Measurements from ENCODE around the gene CASQ1. TPM values are rescaled to one million over a fixed set of nuclear protein-coding genes. Genes with fewer than 3 reads are reported as not detected.
A peak's percentile ranks its signal among the peaks of the same experiment; 100 is the strongest.

The CASQ1 gene
- total RNA-seq, 1 donor from 2014 or later, result not detected

DNA sequence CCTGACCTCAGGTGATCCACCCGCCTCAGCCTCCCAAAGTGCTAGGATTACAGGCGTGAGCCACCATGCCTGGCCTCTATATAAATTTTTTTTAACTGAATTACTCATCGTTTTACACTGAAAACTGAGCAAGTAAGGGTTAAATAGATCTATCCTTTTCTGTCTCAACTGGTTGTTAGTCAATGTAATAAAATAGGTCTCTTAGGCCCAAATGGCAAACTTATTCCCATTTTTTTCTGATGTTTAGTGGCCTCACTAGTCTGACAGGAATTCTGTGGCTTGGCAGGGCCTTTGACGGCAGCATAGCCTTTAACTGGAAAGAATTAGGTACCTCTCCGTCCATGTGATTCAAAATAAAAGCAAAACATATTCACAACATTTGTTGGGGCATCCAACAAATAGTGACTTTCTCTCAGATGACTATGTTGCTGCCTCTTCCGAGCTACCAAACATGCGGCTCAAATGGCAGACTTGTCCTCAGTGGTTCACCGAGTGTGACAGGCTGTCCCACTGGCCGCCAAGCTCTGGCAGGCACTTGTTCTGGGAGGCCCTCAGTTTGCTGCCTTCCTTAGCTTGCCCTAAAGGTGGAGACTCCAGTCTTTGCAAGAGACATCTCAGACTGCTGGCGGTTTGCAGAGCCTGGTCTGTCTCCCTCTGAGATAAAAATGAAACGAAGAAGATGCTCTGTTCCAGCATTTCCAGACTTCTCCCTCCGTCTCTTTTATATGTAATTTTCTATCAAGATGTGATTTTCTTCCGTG, 21.6 kb upstream of the CASQ1 start:
- DNase-seq (ENCODE audit: low read depth in 2 of 2), result no peak

DNA sequence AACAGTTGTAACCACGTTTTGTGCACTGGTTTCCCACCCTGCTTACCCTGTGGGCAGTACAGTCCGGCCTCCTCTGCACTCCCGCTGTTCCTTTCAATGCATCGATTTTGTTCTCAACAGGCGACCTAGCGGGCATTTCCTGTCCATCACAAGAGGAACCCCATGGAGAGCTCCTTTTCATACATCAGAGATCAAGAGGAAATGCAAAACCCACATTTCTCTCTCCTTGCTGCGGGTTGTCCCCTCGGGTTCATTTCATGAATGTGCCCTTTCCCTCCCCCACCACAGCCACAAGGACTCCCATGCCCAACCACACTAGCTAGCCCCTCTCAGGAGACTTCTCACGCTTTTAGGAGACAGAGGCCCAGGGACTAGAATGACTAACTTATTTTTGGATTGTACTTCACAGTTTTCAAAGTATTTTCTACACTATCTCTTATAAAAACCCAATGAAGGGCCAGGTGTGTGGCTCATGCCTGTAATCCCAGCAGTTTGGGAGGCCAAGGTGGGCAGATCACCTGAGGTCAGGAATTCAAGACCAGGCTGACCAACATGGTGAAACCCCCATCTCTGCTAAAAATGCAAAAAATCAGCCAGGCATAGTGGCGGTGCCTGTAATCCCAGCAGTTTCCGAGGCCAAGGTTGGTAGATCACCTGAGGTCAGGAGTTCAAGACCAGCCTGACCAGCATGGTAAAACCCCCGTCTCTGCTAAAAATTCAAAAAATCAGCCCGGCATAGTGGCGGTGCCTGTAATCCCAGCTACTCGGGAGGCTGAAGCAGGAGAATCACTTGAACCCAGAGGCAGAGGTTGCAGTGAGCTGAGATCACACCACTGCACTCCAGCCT, 20.6 kb upstream of the CASQ1 start:
- no peak for DNase-seq (ENCODE audit: low read depth in 2 of 2)

DNA sequence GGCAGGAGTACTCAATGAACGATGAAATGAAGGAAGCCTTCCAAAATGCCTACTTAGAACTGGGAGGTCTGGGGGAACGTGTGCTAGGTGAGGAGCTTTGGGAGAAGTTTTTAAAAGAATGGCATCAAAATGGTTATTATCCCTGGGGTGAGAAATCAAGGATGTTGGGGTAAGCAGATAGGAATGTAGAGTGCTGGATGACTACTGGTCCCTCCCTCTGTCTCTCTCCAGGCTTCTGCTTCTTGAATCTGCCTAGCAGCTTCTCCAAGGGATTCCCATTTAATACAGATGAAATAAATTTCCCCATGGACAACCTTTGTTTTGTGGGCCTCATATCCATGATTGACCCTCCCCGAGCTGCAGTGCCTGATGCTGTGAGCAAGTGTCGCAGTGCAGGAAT, 19.0 kb upstream of the CASQ1 start:
- DNase-seq (ENCODE audit: low read depth in 2 of 2), result no peak

DNA sequence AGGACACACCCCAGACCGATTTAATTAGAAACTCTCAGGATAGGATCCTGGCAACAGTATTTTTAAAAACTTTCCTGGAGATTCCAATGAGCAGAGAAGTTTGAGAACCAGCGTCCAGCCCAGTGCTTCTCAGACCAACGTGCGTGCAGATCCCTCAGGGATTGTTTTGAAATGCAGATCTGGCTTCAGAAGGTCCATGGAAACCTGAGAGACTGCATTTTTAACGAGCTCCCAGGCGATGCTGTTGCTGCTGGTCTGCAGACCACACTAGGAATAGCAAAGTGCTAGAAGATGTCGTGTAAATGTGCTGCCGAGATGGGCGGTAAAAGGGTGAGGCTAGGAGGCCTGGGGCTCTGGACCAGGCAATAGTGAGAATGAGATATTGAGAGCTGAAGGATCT, 18.4 kb upstream of the CASQ1 start:
- DNase-seq (ENCODE audit: low read depth in 2 of 2), result no peak

DNA sequence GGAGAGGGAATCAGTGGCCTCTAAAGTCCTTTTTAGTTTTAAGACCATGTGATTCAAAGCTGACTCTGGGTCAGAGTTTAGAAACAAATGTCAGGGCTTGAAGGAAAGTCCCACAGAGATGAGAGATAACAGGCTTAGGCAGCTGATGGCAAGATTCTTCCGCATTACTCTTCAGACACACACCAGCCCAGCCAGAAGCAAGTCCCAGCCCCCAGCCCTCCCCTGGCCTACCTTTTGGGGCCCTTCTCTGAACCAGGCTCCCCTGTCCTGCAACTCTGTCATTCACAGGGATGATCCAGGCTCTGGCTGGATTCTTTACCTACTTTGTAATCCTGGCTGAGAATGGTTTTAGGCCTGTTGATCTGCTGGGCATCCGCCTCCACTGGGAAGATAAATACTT, 13.1 kb upstream of the CASQ1 start:
- DNase-seq (ENCODE audit: low read depth in 2 of 2), result no peak

DNA sequence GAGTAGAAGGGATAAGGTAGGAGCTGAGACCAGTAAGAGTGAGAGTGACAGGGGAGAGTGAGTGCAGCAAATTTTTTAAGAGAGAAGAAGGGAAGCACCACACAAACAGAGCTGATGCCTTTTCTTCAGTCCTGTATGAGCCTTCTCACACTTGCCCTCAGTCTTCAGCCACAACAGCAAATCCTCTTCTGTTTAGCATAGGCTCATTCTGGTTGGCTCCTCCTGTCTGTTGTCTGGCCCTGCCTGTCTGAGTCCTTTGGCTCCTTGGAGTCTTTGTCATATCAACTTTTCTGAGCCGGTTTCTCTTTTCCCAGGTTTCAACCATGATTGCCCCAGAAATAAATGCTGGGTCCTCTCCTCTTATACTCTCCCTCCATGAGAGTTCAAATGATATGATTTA, 12.7 kb upstream of the CASQ1 start:
- no peak for DNase-seq (ENCODE audit: low read depth in 2 of 2)

DNA sequence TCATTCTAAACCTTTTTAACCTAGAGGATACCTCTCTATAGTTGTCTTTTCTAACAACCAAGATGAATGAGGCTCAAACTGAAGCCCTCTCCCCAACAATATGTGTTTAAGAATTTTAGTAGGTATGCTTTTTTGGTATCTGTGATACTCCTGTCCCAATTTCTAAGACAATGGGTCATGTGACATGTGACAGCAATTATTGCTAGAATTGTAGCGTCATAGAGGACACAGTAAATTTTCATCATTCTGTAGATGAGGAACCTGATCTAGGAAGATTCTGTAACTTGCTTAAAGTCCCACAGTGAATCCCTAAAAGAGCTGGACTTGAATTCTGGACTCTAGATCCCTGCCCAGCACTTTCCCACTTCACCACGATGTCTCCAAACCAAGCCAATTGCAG, 11.6 kb upstream of the CASQ1 start:
- no peak for DNase-seq (ENCODE audit: low read depth in 2 of 2)

DNA sequence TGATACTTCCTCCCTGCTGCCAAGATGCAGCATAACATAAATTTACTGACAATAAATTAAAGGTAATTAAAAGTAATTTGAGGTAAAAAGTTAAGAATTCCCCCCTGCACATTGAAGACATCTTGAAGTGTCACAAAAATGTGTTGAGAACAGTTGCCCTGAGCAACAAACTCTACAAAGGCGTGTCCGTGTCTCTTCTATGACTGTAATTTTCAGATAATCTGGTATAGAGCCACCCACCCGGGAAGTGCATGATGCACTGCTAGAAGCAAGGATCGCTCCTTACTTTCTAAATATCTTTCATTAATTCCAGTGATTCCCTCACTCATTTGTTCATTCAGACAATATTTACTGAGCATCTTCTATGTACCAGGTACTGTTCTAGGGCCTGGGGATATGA, 11.0 kb upstream of the CASQ1 start:
- DNase-seq (ENCODE audit: low read depth in 2 of 2), result no peak

DNA sequence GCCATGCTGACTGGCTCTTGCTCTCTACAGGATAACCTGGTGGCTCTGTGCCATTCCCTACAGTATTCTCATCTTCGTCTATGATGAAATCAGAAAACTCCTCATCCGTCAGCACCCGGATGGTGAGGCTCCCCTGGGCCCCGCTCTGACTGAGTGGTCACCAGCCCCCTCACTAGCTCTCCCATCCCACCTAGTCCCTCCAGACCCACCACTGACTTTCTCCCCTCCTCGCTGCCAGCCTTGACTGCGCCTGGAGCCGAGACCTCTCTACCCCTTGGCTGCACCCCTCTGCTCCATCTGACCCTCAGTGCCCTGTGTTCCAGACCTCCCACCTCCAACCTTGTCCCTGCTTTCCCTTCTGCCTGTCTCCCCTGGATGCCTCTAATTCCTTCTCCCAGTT, 4.1 kb upstream of the CASQ1 start:
- no peak for DNase-seq (ENCODE audit: low read depth in 2 of 2)

DNA sequence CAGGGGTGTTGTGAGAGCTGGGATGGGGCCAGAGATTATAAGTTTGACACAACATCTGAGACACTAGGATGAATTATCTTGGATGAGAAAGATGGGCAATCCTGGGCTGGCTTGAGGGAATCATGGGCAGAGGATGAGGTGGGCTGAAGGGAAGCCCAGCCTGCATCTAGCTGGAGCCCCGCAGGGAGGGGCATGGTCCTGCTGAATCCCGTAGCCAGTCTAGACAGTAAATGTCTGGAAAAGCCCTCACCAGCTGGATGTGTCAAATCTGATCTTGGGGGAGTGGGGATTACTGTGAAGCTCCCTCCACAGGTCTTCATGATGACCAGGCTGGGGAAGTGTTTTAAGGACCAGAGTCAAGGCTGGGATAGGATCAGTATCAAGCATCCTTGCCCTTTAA, 3.6 kb upstream of the CASQ1 start:
- no peak for DNase-seq (ENCODE audit: low read depth in 2 of 2)

DNA sequence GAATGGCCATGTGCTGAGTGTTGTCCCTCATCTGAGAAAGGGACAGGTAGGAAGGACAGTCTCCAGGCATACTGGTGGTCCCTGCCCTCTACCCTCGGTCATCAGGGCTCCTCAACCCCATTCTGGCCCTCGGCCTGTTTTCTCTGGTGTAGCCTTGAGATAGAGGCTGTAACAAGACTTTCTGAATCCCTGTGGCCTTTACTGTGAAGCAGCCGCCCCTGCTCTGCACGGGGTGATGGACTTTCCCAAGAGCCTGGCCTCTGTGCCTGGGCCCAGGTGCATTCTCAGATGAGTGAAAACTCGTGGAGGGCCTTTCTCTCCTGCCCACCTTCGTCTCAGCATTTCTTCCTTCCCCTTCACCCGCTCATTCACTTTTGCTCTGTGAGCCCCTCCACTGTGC, 3.0 kb upstream of the CASQ1 start:
- DNase-seq (ENCODE audit: low read depth in 2 of 2), result no peak

DNA sequence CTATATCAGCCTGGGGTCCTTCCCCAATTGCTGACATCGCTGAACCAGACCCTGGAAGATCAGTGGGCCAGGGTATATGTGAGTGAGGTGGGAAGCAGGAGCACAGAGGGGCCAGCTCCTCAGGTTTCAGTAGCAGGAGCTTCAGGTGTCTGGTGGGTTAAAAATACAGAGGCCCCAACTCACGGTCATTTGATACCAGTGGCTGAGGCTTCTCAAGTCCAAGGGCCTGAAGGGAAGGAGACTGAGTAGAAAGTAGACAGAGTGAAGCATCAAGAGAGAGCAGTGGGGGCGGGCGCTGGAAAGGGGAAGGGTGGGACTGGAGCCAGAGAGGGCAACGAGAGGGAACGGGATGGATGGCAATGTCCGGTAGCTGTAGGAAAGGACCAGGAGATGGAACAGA, 2.0 kb upstream of the CASQ1 start:
- DNase-seq (ENCODE audit: low read depth in 2 of 2), result no peak

DNA sequence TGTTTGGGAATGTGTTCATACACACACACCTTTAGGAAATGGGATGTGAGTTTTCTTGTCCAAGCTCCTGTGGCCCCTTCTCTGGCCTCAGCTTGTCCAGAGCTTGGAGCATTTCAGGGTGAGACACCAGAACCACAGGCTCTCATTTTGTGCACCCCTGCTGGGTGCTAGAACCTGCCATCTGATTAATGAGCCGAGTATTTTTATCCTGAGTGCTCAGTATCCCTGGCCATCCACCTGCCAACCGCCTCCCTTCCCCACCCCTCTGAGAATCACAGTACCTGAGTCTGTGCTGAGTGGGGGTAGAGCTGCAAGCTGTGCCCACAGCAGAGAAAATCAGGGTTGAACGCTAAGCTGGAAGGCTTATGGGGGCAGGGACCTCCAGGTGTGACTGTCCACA, 1.4 kb downstream of the CASQ1 start:
- no peak for DNase-seq (ENCODE audit: low read depth in 2 of 2)

DNA sequence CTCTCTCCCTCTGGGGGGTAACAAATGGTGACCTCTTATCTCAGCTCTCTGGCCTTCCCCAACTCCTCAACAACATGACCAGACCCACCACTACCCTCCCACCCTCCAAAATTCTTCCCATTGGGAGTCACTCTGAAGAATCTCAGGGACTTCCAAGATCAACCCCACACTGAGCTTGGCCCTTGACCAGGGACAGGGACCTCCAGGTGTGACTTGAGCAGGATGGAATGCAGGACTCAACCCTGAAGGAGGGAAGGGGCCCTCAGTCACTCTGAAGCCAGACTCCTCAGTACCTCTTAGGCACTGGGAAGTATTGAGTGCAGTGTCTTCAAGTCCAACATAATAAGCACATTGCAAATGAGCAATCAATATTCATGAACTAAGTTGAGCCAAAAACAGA, 1.9 kb downstream of the CASQ1 start:
- DNase-seq (ENCODE audit: low read depth in 2 of 2), result no peak

DNA sequence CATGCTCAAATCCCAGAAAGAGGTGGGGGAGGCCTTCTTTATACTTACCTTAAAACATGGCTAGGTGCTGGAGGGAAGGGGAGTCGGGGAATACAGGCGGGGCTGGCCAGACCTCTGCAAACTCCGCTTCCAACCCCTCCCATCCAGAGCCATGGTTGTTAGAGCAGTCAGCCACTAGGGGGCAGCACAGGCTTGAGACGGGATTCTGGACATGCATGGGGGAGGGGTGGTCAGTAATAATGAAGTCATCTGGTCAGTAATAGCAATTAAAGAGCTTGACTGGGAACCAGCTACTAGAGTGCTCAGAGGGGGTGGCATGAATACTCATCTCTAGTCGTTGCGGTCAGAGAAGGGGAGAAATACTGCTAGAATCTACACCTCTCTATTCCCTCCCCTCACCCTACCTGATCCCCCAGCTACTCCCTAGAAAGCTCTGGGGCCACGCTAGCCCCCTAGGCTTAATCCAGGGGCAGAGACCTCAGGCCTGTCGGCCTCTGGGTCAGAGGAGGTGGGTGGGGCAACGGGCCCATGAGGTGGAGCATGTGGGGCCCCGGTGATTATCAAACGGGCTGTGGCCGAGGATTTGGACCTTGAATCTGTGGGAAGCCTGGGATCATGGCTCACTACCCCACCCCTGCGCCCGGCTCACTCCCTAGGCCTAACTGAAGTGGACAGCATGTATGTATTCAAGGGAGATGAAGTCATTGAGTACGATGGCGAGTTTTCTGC, 2.9 kb downstream of the CASQ1 start:
- DNase-seq (ENCODE audit: low read depth in 2 of 2), result peak; percentile 86 to 90

DNA sequence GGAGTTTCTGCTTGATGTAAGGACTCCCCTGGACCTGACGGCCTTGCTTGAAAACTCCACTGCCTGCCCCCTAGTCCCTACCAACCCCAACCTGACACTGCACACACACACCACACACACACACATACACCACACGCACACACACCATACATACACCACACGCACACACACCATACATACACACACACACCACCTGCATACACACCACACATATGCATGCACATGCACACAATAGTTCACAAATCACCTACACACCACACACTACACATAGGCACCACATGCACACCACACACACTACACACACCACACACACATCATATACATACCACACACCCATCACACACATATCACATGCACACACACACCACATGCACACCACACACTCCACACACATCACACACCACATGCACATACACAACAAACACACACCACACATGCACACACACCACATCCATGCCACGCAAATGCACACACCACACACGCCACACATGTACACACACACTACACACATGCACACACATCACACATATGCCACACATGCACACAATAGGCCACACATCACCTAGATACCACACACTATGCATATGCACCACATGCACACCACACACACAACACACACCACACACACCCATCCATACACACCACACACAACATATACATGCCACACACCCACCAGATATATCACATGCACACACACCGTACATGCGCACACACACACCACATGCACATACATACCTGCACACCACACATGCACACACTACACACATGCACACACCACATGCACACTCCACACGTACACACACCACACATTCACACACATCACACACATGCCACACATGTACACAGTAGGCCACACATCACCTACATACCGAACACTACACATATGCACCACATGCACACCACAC, 3.7 kb downstream of the CASQ1 start:
- no peak for DNase-seq (ENCODE audit: low read depth in 2 of 2)

DNA sequence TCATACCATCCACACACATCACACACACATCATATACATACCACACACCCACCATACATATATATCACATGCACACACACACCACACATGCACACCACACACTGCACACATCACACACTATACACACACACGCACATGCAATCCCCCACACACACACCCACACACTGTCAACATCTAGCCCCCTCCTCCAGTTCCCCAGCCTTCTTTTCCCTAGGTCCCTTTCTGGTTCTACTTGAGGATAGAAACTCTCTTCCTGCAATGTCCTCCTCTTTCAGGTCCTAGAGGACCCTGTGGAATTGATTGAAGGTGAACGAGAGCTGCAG, 4.3 kb downstream of the CASQ1 start:
- no peak for DNase-seq (ENCODE audit: low read depth in 2 of 2)

DNA sequence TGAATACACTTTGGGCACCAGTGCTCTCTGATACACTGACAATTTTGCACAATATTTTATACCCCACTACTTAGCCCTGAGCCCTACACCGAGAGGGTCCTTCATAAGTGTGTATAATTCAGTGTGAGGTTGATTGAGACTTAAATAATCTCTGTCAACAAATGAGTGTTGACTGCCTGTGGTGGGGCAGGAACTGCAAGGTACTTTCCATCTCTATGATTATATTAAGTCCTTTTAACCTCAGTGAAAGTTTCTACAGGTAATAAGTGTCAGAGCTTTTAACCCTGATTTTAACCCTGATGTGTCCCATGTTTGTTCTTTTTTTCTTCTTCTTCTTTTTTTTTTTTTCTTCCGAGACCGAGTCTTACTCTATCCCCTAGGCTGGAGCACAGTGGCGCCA, 5.8 kb downstream of the CASQ1 start:
- no peak for DNase-seq (ENCODE audit: low read depth in 2 of 2)

DNA sequence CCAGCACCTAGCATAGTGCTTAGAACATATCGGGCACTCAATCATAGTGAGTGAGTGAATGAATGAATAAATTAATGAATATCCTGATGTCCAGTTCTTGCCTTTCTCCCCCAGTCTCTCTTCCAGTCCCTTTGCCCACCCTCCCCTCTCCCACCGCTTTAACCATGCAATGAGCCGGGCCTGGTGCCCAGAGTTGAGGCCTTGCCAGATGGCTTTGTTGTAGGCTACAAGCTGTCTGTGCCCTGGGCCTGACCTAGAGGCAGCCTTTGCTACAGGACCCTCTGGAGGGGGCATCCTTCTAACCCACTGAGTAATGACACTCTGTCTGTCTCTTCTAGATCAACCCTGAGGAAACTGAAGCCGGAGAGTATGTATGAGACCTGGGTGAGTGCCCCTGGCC, 6.9 kb downstream of the CASQ1 start:
- DNase-seq (ENCODE audit: low read depth in 2 of 2), result no peak

DNA sequence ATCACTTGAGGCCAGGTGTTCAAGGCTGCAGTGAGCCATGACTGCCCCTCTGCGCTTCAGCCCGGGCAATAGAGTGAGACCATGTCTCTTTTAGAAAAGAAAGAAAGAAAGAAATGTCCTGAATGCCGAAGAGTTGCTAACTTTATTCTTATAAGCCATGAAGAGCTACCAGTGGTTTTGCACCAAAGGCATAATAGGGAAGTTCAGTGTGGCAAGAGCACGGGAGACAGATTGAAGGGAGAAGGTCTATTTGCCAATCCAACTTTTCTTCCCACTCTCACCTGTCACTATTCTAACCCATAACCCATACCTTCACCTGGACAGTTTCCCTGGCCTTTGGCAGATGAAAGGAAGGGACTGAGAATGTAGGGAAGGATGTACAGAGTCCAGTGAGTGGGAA, 10.4 kb downstream of the CASQ1 start:
- DNase-seq (ENCODE audit: low read depth in 2 of 2), result no peak

DNA sequence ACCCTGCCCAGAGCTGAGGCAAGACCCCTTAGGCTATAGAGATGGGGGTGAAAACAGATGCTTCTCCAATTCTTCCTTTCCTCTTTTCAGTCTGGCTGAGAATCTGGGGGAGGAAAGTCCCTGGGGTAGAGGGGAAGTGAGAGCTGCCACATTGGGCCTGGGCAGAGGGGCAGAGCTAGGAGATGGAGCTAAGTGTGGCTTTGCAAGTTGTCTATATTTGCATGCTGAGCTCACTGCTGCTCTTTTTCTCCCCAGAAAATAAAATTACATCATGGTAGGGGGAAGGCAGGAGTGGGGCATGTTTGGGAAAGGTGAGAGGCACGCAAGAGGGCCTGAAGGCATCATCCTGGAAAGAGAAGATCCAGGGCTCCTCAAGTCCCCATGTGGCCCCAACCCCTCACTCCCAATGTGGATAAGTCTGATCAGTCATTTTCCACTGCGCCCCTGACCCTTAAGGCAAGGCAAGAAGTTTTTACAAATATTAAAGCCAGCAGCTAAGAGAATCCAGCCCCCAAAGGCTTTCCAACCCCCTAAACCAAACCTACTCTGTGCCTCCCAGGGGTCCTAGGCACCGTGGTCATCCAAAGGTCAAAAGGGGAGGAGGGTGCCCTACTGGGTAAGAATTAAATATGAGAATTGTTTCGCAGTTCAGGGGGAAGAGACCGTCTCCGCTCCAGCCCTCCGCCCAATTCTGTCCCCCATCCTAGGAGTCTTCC, 14.3 kb downstream of the CASQ1 start:
- no peak for DNase-seq (ENCODE audit: low read depth in 2 of 2)
